HL-60 (cell line): Measurements from ENCODE around the gene VTI1A.
"Not testable (repeated sequence)": the region's sequence is repeated elsewhere in the genome, so short reads cannot be mapped to it uniquely, and the experiment has no call there.

ENCODE experiments used
- DNase-seq, 2 experiments: peaks; one replicate each; pipeline ENCODE4 v3.0.0-alpha.2; 2010 to 2020; ENCODE audit warnings: low read depth in 1 of 2, low spot score in 1 of 2
- H3K27ac ChIP-seq: fragments of 250-450 bp; sonication (Bioruptor Pico); replicated peaks from 2 replicates; pipeline ENCODE4 v1.5.1; 2020; ENCODE audit warnings: mild to moderate bottlenecking, moderate library complexity
- H3K27me3 ChIP-seq: fragments of 250-450 bp; sonication (Bioruptor Pico); 2 replicates; pipeline ENCODE4 v1.5.1; 2021; ENCODE audit warnings: mild to moderate bottlenecking, moderate library complexity; ENCODE audit not compliant: insufficient read depth, poor library complexity, severe bottlenecking
- H3K4me3 ChIP-seq: replicated peaks from 2 replicates; pipeline ENCODE4 v1.5.1; 2011; ENCODE audit warnings: mild to moderate bottlenecking, control low read depth, low read length; ENCODE audit not compliant: insufficient read depth
- GABPA ChIP-seq: IDR thresholded peaks from 2 replicates; pipeline ENCODE4 v1.6.1; 2012; ENCODE audit warnings: low read depth
- POLR2AphosphoS5 ChIP-seq: IDR thresholded peaks from 2 replicates; pipeline ENCODE4 v1.6.1; 2012; ENCODE audit warnings: low read depth
- SPI1 ChIP-seq: IDR thresholded peaks from 2 replicates; pipeline ENCODE4 v1.6.1; 2012; ENCODE audit warnings: low read depth, mild to moderate bottlenecking, borderline replicate concordance
- TF ChIP-seq, protein P1 (sequence below): IDR thresholded peaks from one replicate; pipeline ENCODE4 v1.5.1; 2011; ENCODE audit warnings: low read length, control low read depth, inconsistent platforms; ENCODE audit not compliant: insufficient read depth
- TF ChIP-seq, protein P2 (sequence below): IDR thresholded peaks from 2 replicates; pipeline ENCODE4 v1.6.1; 2012; ENCODE audit warnings: low read depth; ENCODE audit not compliant: insufficient replicate concordance

The VTI1A gene

GRCh38 chr10:112404617-112405016 lies 42.4 kb upstream of the VTI1A start:
- DNase-seq = no peak
- no peak overlapping the region for H3K27ac ChIP-seq

GRCh38 chr10:112406806-112407205 lies 40.2 kb upstream of the VTI1A start:
- not testable (repeated sequence) for H3K27ac ChIP-seq, DNase-seq, H3K27me3 ChIP-seq, H3K4me3 ChIP-seq

More at GRCh38 chr10:112404617-112405016, 42.4 kb upstream of the VTI1A start:
- Histone ChIP-seq H3K4me3 (no peak overlapping the region), H3K27me3 (no peaks in the 10 kb centered on the region)
- TF ChIP-seq SPI1 (no peak), GABPA (no peak), POLR2AphosphoS5 (no peak)
- TF ChIP-seq, protein P1, sequence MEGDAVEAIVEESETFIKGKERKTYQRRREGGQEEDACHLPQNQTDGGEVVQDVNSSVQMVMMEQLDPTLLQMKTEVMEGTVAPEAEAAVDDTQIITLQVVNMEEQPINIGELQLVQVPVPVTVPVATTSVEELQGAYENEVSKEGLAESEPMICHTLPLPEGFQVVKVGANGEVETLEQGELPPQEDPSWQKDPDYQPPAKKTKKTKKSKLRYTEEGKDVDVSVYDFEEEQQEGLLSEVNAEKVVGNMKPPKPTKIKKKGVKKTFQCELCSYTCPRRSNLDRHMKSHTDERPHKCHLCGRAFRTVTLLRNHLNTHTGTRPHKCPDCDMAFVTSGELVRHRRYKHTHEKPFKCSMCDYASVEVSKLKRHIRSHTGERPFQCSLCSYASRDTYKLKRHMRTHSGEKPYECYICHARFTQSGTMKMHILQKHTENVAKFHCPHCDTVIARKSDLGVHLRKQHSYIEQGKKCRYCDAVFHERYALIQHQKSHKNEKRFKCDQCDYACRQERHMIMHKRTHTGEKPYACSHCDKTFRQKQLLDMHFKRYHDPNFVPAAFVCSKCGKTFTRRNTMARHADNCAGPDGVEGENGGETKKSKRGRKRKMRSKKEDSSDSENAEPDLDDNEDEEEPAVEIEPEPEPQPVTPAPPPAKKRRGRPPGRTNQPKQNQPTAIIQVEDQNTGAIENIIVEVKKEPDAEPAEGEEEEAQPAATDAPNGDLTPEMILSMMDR = no peak
- TF ChIP-seq, protein P2, sequence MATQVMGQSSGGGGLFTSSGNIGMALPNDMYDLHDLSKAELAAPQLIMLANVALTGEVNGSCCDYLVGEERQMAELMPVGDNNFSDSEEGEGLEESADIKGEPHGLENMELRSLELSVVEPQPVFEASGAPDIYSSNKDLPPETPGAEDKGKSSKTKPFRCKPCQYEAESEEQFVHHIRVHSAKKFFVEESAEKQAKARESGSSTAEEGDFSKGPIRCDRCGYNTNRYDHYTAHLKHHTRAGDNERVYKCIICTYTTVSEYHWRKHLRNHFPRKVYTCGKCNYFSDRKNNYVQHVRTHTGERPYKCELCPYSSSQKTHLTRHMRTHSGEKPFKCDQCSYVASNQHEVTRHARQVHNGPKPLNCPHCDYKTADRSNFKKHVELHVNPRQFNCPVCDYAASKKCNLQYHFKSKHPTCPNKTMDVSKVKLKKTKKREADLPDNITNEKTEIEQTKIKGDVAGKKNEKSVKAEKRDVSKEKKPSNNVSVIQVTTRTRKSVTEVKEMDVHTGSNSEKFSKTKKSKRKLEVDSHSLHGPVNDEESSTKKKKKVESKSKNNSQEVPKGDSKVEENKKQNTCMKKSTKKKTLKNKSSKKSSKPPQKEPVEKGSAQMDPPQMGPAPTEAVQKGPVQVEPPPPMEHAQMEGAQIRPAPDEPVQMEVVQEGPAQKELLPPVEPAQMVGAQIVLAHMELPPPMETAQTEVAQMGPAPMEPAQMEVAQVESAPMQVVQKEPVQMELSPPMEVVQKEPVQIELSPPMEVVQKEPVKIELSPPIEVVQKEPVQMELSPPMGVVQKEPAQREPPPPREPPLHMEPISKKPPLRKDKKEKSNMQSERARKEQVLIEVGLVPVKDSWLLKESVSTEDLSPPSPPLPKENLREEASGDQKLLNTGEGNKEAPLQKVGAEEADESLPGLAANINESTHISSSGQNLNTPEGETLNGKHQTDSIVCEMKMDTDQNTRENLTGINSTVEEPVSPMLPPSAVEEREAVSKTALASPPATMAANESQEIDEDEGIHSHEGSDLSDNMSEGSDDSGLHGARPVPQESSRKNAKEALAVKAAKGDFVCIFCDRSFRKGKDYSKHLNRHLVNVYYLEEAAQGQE = no peak

DNA sequence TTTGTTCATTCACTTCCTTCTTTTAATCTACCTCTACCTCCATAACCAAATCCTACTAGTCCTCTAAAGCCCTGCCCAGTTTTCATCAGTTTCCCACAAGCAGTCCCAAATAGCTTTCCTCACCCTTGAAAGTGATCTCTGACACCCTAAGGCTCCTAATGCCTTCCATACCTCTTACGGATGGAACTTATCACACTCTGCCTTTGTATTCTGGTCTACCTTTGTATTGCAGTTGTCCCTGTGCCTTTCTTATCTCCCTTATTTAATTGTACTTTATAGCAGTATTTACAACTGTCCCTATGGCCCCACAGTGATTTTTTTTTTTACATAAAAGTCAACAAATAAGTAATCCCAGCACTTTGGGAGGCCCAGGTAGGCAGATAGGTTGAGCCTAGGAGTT lies 39.3 kb upstream of the VTI1A start:
- no peak for DNase-seq
- no peaks in the 10 kb centered on the region for H3K27me3 ChIP-seq
- no peak overlapping the region for H3K4me3 ChIP-seq
- no peak overlapping the region for H3K27ac ChIP-seq
- TF ChIP-seq GABPA (no peak), POLR2AphosphoS5 (no peak), SPI1 (no peak)
- TF ChIP-seq, protein P1 = no peak
- TF ChIP-seq, protein P2 = no peak

DNA sequence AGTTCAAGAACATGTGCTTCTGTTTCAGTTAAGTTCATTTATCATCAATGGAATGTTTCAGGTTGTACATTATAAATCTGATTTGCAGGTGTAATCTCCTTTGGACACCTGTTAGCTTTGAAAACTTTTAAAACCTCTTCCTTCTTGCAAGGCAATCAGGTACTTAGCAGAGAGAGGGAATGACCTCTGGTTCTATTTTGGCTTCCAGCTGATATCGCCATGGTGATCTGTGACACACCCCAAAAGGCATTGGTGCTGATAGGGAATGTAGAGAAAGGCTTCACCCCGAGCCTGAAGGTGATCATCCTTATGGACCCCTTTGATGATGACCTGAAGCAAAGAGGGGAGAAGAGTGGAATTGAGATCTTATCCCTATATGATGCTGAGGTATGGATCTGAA lies 37.7 kb upstream of the VTI1A start:
- H3K27ac ChIP-seq = no peak overlapping the region
- no peak for TF ChIP-seq GABPA
- no peak for TF ChIP-seq POLR2AphosphoS5
- TF ChIP-seq, protein P2 = no peak
- no peak for TF ChIP-seq SPI1
- TF ChIP-seq, protein P1 = no peak
- H3K27me3 ChIP-seq = no peaks in the 10 kb centered on the region

More for the DNA sequence above, 37.7 kb upstream of the VTI1A start:
- no peak for DNase-seq
- no peak overlapping the region for H3K4me3 ChIP-seq
